Measurements from ENCODE around the gene TCTA. TPM values are rescaled to one million over a fixed set of nuclear protein-coding genes. Genes with fewer than 3 reads are reported as not detected.
A peak's percentile ranks its signal among the peaks of the same experiment; 100 is the strongest.

TCTA gene
- total RNA-seq, 1 donor from 2014 or later, result 16.7 TPM

- no peak for DNase-seq (ENCODE audit: extremely low spot score in 2 of 2)
- H3K36me3 ChIP-seq, result no peaks in the 10 kb centered on the region
- peak overlapping the region; percentile 95 for H3K27ac ChIP-seq
- H3K27me3 ChIP-seq, result no peaks in the 10 kb centered on the region
- no peaks in the 10 kb centered on the region for H3K9me3 ChIP-seq
- peak overlapping the region; percentile 84 to 89 for H3K4me3 ChIP-seq
- H3K4me1 ChIP-seq, result peaks cover 55% of the 10 kb centered on the region
- no peak for TF ChIP-seq POLR2AphosphoS5 (IDR thresholded peaks at IDR 0.05; ENCODE audit: insufficient read depth in 1 of 2, low read depth in 1 of 2)
- intact Hi-C loops (cut with DNase I), result no loop called here
Measured at GRCh38 chr3:49413338-49413734, 1.1 kb downstream of the TCTA start.

- Histone ChIP-seq H3K4me3 (no peak overlapping the region), H3K27me3 (no peaks in the 10 kb centered on the region), H3K36me3 (no peaks in the 10 kb centered on the region), H3K27ac (no peak overlapping the region), H3K4me1 (peaks cover 48% of the 10 kb centered on the region), H3K9me3 (no peaks in the 10 kb centered on the region)
- TF ChIP-seq POLR2AphosphoS5 (IDR thresholded peaks at IDR 0.05; ENCODE audit: insufficient read depth in 1 of 2, low read depth in 1 of 2) (no peak), CTCF (IDR thresholded peaks at IDR 0.05) (no peak), POLR2A (IDR thresholded peaks at IDR 0.05) (no peak)
- intact Hi-C loops (cut with DNase I), result no loop called here
- DNase-seq (ENCODE audit: extremely low spot score in 2 of 2), result no peak
Measured at GRCh38 chr3:49414753-49415152, 2.5 kb downstream of the TCTA start.

GRCh38 chr3:49415931-49416601, 3.8 kb downstream of the TCTA start:
- H3K36me3 ChIP-seq, result no peaks in the 10 kb centered on the region
- DNase-seq (ENCODE audit: extremely low spot score in 2 of 2), result no peak
- TF ChIP-seq POLR2A (IDR thresholded peaks at IDR 0.05) (no peak), CTCF (IDR thresholded peaks at IDR 0.05) (no peak), POLR2AphosphoS5 (IDR thresholded peaks at IDR 0.05; ENCODE audit: insufficient read depth in 1 of 2, low read depth in 1 of 2) (no peak)
- intact Hi-C loops (cut with DNase I), result no loop called here
- no peak overlapping the region for H3K4me3 ChIP-seq
- no peaks in the 10 kb centered on the region for H3K9me3 ChIP-seq
- no peaks in the 10 kb centered on the region for H3K27me3 ChIP-seq
- peaks cover 35% of the 10 kb centered on the region for H3K4me1 ChIP-seq
- no peak overlapping the region for H3K27ac ChIP-seq

GRCh38 chr3:49416867-49417266, 4.6 kb downstream of the TCTA start:
- H3K27ac ChIP-seq, result no peak overlapping the region
- no peak overlapping the region for H3K4me3 ChIP-seq
- no peaks in the 10 kb centered on the region for H3K36me3 ChIP-seq
- H3K27me3 ChIP-seq, result no peaks in the 10 kb centered on the region
- intact Hi-C loops (cut with DNase I), result no loop called here
- no peaks in the 10 kb centered on the region for H3K9me3 ChIP-seq
- H3K4me1 ChIP-seq, result peaks cover 35% of the 10 kb centered on the region
- TF ChIP-seq POLR2AphosphoS5 (IDR thresholded peaks at IDR 0.05; ENCODE audit: insufficient read depth in 1 of 2, low read depth in 1 of 2) (no peak), POLR2A (IDR thresholded peaks at IDR 0.05) (no peak), CTCF (IDR thresholded peaks at IDR 0.05) (no peak)
- DNase-seq (ENCODE audit: extremely low spot score in 2 of 2), result no peak

GRCh38 chr3:49417516-49418120, 5.4 kb downstream of the TCTA start:
- H3K27ac ChIP-seq, result no peak overlapping the region
- H3K36me3 ChIP-seq, result no peaks in the 10 kb centered on the region
- H3K27me3 ChIP-seq, result no peaks in the 10 kb centered on the region
- H3K4me1 ChIP-seq, result peaks cover 33% of the 10 kb centered on the region
- no peaks in the 10 kb centered on the region for H3K9me3 ChIP-seq
- no peak for TF ChIP-seq POLR2A (IDR thresholded peaks at IDR 0.05)
- no peak for TF ChIP-seq CTCF (IDR thresholded peaks at IDR 0.05)
- TF ChIP-seq POLR2AphosphoS5 (IDR thresholded peaks at IDR 0.05; ENCODE audit: insufficient read depth in 1 of 2, low read depth in 1 of 2), result no peak
- no peak overlapping the region for H3K4me3 ChIP-seq
- intact Hi-C loops (cut with DNase I), result no loop called here
- DNase-seq (ENCODE audit: extremely low spot score in 2 of 2), result no peak
